NCI-H446 treated with DMSO at 0.1 percent for 48 hours (cell line): Measurements from ENCODE around the gene RSAD2.
"Not testable (repeated sequence)": the region's sequence is repeated elsewhere in the genome, so short reads cannot be mapped to it uniquely, and the experiment has no call there.

Source experiments
- DNase-seq: peaks from one replicate; lab custom pipeline; 2025; lab: John Stamatoyannopoulos, UW

The RSAD2 gene

DNA sequence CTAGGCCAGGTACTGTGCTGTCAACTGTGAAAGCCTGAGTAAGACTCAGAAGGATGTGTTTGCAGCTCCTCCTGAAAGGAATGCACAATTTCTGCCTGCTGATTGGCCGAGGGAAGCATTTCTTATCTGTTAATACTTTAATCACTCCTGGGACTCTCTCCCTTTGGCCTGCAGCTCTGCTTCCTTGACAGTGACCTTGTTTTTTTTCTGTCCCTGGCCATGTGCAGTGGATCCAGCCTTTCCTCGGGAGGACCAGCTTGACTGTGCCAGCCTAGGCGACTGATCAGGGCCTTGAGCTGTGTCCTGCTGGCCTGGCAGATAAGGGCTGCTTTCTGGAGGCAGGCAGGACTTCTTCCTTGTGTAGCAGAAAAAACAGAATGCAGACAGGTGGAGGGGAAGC, 49.6 kb downstream of the RSAD2 start:
- DNase-seq: no peak

DNA sequence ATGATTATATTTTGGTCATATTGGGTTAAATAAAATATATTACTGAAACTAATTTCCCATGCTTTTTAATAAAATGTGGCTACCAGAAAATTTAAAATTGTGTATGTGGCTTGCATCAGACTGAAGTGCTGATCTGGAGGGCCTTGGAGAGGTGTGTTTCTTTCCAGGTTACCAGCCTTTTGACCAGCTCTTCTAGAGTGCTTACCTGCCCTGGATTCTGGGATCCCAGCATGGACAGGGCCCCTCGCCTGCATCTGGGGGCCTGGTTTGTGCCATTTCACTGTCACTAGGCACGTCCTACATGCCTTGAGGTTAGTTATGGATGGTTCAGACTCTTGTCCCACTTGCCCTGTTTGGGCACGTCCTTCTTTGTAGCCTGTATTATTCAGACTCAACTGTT, 50.2 kb downstream of the RSAD2 start:
- DNase-seq: no peak

DNA sequence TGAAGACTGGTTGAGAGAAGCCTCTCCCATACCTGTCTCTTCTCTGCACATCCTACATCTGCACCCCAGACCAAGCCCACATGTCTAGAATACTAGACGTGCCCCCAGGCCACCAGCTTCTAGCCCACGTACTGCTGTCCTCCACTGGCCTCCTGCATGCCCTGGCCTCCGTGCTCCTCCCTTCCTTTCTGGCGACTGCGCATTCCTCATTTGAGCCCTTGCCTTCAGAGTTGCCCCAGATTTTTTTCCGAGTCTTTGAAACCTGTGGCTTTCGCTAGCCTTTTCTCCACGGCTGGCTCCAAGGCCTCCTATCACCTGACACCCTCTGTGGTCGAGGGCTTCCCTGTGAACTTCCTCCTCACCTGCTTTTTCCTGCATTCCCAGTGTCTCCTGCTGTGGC, 50.9 kb downstream of the RSAD2 start:
- no peak for DNase-seq

DNA sequence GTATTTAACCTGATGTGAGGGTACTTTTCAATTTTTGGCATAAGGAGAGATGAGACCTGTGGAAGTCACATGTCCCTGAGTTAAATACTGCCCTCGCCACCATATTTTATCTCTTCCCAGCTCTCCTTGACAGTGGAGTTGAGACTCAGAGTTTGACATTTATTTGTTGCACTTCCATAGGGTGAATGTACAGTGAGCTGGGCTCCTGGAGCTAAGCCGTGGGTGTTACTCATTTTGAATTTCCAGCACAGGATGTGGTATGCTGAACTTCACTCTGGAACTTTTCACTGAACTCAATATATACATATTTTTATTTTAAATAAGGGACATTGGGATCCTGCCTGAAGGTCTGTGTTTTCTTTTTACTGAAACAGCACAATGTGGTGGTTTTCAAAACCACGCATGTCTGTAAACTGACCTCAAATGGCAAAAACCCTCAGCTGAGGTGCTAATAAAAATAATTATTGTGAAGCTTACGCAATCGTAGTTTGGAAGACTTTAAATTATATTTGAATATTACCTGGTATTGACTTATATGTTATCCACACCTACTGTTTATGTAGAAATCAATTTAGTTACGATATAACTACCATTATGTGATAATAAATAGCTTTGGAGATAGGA, 51.7 kb downstream of the RSAD2 start:
- no peak for DNase-seq

DNA sequence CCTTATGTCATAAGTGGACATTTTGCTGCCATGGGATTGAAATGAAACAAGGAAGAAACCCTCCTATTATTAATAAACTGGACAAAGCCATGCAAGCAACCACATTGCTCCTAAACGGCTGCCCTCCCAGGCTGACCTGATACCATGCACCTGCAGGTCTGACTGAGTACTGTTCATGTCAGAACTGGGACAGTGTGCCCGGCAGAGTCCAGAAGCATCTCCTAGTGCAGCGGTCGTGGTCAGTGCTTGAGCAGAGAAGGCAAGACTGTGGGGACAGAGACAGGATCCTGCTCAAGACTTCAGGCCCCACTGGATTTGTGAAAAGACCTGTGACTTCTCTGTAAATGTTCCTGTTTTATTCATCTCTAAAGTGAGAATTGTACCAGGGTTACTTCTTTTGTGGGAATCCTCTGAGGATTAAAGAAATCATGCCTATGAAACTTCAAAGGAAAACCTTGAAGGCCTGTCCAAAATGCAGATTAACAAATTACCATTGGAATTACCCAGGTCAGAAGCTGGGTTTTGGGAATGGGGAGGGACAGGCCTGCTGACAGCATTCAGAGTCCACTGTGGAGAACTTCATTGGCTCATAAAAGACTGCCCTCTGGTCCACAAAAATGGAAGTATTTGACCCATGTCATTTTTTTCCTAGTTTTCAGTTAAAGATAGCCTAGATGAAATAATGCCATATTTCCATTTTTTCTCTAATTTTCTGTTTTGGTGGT, 53.5 kb downstream of the RSAD2 start:
- no peak for DNase-seq

DNA sequence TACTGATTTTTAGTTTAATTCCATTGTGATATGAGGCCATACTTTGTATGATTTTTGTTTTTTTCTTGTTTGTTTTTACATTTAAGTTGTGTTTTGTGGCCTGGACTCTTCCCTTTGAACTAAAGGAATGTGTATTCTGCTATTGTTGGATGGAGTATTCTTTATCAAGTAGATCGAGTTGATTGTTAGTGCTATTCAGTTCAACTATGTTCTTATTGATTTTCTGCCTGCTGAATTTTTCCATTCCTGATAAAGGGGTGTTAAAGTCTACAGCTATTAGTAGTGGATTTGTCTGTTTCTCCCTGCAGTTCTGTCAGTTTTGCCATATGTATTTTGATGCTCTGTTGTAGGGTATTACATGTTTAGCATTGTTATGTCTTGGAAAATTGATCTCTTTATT, 54.2 kb downstream of the RSAD2 start:
- DNase-seq: no peak

DNA sequence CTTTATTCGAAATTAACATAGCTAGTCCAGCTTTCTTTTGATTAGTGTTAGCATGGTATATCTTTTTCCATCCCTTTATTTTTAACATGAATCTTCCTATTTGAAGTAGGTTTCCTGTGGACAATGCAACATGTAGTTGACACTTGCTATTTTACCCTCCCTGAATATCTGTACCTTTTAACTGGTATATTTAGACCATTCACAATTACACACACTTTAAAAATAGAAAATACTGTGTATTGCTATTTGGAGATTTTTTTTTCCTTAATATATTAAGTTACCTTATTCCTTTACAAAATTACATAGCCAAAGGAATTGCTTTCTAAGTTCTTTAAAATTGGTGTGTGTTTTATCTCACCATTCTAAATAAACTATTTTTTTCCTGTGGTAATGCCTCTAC, 54.6 kb downstream of the RSAD2 start:
- no peak for DNase-seq

DNA sequence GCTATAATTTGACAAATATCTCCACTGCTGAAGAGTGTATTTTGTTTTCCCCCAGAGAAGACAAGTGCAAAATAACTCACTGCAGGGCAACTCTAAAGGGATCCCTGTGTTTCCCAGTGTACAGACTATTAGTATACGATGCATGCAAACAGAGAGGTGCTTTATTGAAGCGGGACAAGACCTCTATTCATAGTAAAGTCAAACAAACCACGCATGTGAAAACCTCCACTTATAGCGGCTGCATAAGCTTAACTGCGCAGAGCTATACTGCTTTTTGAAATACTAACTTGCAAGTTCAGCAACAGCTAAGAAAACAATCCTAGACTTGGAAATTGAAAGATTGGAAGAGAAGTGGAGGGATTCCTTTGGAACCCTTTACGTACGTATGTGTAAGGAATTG, 55.3 kb downstream of the RSAD2 start:
- no peak for DNase-seq

DNA sequence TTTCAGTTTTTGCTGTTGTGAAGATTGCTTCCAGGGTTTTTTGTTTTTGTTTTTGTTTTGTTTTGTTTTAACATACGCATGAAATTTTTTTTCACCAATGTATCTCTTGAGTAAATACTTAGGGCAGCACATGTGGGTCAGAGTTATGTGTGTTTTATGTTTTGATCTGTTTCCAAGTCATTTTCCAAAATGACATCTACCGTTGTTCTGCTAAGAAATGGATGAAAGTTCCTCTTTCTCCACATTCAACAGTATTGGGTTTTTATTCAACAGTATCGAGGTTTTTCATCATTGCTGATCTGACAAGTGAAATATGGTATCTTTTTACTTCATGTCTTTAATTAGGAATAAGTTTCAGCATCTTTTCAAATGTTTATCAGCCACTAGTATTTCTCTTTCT, 56.3 kb downstream of the RSAD2 start:
- no peak for DNase-seq

DNA sequence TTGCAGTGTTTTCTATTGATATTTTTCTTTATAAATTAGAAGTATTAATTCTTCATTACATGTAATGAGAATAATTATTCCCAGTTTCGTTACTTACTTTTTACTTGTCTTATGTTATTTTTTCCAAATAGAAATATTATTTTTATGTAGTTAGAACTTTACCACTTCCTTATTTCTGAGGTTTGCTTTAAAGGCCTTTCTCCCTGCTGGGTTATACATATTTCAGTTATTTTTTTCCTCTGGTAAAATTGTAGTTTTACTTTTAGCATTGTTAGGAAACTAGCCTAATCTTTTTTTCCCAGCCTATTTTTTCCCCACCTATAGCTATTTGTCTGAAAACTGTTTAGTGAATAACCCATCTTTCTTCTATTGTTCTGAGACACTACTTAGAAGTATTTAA, 56.8 kb downstream of the RSAD2 start:
- DNase-seq: no peak

DNA sequence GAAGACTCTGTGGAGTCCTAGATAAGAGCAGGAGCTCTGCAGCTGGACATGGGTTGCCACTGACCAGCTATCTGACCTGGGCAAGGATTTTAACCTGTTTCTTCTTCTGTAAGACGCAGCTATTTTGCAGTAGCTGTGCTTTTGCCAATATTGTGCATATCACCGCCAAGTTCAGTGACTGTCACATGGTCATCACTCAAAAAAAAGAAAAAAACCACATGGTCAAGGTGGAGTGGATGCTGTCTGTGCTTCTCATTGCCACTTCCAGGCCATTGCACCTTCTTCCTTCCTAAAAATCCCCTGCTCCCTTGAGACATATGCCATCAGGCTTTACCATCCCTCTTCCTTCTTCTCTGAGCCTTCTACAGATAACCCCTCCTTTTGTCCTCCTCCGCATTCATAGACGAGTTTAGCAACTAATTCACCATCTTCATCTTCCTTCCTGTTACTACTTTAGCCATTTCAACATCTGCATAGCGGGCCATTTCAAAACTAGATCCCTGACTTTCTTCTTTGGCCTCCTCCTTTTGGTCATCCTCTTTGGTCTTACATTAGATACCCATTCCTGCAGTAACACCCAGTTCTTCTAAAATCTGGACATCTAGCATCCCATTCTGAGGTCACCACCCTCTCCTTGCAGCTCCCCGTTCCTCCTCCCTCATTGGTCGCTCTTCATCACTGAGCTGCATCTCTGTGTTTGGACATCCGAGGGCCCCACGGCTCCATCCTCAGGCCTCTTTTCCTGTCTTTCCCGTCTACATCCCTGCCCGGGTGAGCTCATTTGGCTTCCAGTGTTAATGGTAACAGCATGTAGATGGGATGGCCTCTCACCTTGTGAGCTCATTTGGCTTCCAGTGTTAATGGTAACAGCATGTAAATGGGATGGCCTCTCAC, 57.4 kb downstream of the RSAD2 start:
- DNase-seq: no peak

DNA sequence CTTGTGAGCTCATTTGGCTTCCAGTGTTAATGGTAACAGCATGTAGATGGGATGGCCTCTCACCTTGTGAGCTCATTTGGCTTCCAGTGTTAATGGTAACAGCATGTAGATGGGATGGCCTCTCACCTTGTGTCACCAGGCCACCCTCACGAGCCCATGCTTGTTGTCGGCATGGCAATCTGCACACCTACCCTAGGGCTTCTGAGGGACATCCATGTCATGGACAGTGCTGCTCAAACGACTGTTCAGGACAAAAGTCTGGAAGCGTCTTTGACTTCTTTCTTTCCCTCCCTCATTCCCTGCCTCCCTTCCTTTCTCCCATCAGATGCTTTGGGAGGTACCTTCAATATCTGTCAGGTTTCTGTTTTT, 58.1 kb downstream of the RSAD2 start:
- not testable (repeated sequence) for DNase-seq

DNA sequence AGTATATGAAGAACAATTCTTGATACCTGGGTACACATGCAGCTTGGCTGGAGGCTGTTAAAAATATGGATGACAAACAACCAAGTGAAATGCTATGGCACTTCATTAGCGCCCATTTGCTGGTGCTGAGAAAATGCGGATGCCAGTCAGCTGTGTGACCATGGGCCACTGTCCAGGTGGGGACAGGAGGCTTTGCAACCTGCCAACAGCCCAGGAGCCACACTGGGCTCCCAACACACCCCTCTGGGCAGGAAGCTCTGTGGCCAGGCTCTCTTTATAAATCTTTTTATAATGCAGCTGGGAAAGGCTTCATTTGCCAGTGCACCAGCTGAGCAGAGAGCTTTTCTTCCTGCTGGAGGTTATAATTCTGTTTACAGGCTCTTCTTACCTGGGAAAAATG, 59.6 kb downstream of the RSAD2 start:
- DNase-seq: no peak

DNA sequence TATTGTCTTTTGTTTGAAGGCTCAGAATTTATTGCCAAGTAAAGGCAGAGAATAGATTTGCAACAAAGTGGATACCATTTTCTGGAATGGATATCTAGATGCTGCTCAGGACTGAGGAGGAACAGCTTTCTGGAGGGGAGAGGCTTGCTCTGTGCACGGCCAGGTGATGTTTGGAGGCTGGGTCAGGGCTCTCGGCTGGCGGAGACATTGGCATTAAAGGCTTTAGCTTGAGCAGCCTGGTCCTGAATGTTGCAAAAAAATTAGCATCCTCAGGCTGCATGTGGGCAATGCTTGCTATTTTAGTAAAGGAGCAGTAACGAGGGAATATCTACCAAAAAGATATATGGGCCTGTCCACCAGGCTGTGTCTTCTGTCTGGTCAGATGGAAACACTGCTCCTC, 60.0 kb downstream of the RSAD2 start:
- DNase-seq: no peak

DNA sequence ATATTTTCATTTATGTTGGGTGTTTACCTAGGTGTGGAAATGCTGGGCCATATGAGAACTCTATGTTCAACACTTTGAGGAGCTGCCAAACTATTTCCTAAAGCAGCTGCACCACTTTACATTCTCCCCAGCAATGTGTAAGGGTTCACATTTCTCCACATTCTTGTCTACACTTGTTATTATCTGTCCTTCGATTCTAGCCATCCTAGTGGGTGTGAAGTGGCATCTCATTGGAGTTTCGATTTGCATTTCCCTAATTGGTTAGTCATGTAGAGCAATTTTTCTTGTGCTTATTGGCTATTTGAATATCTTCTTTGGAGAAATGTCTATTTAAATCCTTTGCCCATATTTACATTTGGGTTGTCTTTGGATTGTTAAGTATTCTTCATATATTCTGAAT, 61.5 kb downstream of the RSAD2 start:
- DNase-seq: no peak

DNA sequence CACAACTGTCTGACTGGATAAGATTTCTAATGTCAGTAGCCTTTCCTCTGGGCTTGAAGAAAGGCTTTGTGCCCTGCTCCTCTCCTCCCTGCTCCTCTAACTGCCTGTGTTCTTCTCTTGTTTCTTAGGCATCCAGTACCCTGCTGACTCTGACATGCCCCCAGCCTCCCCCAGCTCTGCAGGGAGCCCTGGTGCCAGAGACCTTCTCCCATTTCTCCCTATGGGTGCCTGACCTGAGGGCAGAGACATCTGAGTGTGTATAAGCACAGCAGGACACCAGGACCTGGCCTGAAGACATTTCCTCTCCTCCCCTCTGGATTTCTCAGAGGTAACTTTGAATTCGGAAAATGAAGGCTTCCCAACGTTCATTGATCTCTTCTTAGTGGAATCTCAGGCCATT, 63.2 kb downstream of the RSAD2 start:
- DNase-seq: no peak

DNA sequence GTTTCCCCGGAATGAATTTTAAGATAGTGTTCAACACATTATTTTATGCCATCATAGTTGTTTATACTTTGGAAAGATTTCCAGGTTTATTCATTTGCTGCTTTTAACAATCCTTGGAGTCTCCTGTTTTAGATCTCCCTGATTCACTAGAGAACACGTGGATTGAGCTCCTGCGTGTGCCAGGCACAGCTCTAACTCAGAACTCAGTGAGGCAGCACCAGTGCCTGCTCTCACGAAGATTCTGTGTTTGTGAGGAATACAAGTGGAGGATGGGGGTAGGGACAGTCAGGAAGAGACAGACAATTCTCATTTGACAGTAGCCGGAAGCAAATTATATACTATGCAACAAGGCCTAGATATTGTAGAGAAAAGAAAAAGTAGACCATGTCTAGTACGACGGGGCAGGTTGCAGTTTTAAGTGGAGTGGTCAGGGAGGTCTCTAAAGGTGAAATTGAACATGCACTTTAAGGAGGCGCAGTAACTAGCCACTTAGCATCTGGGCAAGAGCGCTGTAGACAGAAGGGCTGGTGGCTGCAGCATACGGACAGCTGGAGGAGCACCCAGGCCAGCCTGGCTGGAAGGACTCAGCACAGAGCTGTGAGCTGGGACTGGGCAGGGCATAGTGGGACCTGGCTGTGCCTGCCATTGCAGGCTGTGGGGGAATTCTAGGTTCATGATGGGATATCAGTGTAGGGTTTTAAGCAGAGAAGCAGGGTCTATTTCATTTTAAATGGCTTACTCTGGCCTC, 63.9 kb downstream of the RSAD2 start:
- no peak for DNase-seq

DNA sequence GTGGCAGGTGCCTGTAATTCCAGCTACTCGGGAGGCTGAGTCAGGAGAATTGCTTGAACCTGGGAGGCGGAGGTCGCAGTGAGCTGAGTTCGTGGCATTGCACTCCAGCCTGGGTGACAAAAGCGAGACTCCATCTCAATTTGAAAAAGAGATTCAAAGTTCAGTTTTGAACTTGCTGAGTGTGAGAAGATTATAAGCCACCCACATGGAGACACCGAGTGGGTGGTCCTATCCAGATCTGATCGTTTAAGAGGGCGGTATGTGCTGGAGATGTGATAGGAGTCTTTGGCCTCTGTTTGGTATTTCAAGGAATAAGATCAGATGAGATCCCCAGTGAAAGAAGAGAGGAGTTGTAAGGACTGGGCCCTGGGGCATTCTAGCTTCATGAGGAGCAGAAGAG, 65.3 kb downstream of the RSAD2 start:
- no peak for DNase-seq

DNA sequence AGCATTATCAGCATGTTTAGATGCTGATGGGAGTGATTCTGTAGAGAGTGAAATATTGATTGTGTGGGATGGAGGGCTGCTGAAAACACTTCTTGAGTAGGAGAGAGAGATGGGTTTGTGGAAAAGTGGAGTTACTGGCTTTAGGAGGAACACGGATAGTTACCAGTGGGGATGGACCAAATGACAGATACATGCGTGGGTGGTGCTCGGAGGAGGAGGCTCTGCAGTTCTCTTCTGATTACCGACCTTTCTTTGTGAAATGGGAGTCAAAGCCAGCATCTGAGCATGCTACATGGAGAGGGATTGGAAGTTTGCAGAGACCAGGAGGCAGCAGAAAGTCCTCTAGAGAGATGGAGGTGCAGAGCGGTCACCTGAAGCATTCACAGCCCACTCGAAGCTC, 65.9 kb downstream of the RSAD2 start:
- DNase-seq: no peak

DNA sequence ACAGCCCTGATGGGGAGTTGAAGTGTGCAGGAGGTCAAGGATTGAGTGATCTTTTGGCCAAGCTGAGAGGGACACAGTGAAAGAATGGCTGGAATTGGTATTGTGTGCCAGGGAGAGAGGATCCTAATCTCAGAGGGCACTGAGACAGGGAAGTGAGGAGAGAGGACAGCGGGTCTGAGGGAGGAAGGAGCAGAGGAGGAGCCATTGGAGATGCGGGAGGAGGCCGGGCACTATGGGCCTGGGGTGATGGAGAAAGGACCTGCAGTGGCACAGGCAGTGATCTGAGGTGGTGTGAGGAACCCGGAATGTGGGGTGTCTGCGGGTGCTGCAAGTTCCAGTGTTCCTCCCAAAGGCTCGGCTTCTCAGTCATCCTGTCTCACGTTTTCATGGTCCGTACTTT, 66.4 kb downstream of the RSAD2 start:
- no peak for DNase-seq

DNA sequence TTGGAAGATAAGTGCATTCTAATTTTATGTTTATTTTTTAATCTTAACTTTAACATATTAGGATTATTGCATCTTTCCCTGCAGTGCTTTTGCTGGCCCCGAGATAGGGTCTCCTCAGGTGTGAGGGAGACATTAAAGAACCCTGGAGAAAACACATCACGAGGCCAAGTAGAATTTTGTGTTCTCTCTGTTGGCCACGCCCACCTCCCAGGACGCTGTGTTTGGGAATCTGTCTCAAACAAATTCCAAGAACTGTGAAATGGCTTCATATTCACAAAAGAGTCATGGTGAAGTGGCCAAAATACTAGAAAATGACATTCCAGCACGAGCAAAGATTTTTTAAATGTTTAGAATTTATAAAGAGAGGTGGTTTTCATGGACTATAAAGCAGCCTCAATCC, 67.0 kb downstream of the RSAD2 start:
- no peak for DNase-seq

DNA sequence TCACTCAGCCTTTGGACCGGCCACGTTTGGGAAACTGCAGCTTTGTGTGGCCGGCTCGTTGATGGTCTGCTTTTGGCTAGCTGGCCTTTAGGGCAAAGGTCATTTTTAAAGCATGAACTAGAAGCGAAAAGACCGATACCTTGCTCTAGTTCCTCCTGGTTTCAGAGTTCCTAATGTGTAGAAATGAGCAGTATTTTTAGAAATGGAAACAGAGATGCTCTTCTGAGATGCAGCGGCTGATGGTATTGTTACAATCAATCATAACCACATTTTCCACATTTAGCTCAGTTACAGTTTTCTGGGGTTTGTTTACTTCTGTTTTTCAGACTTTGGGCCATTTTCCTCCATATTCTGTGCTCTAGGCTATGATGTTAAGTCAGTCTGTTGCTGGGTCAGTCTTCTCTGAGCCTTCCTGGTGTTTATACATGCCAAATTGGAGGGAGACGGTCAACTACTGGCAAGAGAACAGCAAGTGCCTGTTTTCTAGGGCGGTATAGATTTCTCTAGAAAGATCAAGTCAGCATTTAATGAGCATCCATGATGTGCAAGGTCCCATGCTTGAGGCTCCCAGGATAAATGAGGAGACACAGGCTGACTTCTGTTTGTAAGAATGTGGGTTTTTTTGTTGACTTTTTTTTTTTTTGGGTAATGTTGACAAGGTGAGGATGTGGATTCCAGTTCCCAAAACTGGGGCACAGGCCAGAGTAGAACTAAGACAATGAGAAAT, 67.7 kb downstream of the RSAD2 start:
- no peak for DNase-seq
